ENCODE results near the gene SLC27A5. TPM values are rescaled to one million over a fixed set of nuclear protein-coding genes. Genes with fewer than 3 reads are reported as not detected.

SLC27A5 gene
- total and polyA plus RNA-seq, 4 donors: 7.9 to 19.0 (median 13.0) TPM

- Histone ChIP-seq H3K27ac (ENCODE audit: low read depth in 1 of 2, low read length in 1 of 2) (no peak overlapping the region), H3K36me3 (ENCODE audit: control insufficient read depth in 4 of 4, insufficient read depth in 4 of 4, low read length in 4 of 4) (peaks cover 13 to 61% (median 54%) of the 10 kb centered on the region in 4 donors), H3K4me1 (ENCODE audit: control insufficient read depth in 5 of 5, insufficient read depth in 5 of 5, low read length in 5 of 5) (peaks cover 6 to 16% (median 10%) of the 10 kb centered on the region in 5 donors), H3K9me3 (ENCODE audit: control insufficient read depth in 4 of 4, insufficient read depth in 3 of 4, low read length in 3 of 4) (peaks cover 0 to 2% (median 0%) of the 10 kb centered on the region in 4 donors), H3K27me3 (ENCODE audit: control insufficient read depth in 3 of 3, insufficient read depth in 3 of 3, low read length in 2 of 3) (no peaks in the 10 kb centered on the region), H3K4me3 (no peak overlapping the region), H3K9ac (ENCODE audit: insufficient read depth in 1 of 2, low read length in 2 of 2) (no peak overlapping the region)
- 93 to 95% methylated on average over 18 of the region's 18 CpGs for WGBS, 2 donors
- TF ChIP-seq, protein P1, sequence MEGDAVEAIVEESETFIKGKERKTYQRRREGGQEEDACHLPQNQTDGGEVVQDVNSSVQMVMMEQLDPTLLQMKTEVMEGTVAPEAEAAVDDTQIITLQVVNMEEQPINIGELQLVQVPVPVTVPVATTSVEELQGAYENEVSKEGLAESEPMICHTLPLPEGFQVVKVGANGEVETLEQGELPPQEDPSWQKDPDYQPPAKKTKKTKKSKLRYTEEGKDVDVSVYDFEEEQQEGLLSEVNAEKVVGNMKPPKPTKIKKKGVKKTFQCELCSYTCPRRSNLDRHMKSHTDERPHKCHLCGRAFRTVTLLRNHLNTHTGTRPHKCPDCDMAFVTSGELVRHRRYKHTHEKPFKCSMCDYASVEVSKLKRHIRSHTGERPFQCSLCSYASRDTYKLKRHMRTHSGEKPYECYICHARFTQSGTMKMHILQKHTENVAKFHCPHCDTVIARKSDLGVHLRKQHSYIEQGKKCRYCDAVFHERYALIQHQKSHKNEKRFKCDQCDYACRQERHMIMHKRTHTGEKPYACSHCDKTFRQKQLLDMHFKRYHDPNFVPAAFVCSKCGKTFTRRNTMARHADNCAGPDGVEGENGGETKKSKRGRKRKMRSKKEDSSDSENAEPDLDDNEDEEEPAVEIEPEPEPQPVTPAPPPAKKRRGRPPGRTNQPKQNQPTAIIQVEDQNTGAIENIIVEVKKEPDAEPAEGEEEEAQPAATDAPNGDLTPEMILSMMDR (IDR thresholded peaks at IDR 0.05; ENCODE audit: control extremely low read depth, extremely low read depth): no peak
- no peak for ATAC-seq (ENCODE audit: insufficient read depth, low FRiP score)
- no peak for DNase-seq
Measured at GRCh38 chr19:58547323-58548312, 35.8 kb upstream of the SLC27A5 start.

DNA sequence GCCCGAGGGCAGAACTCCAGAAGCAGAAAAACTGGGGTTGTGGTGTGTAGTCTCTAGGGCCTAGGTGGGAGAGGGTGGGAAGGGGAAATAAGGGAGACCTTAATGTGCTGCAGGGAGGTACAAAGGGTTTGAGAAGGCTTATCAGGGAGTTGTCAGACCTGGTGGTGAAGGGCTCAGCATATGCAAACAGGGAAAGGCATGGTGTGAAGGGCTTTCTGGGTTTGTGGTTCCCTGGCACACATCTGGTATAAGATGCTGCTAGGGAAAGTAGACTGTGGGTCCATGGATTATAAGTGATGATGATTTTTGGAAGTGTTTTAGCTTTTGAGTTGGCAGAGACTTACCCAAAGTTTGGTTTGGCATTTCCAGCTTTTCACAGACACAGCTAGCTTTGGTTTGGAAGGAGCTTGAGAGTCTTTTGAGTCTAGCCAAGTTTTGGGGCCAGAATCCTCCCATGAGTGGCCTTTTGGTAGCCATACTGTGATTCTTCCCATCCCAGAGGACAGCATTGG lies 34.3 kb upstream of the SLC27A5 start:
- peaks cover 6 to 16% (median 10%) of the 10 kb centered on the region in 5 donors for H3K4me1 ChIP-seq (ENCODE audit: control insufficient read depth in 5 of 5, insufficient read depth in 5 of 5, low read length in 5 of 5)
- DNase-seq (no peak), ATAC-seq (ENCODE audit: insufficient read depth, low FRiP score) (no peak)
- WGBS, 2 donors: 16 to 44% methylated on average over 1 of the region's 1 CpG
- peak overlapping the region in 1 of 2 donors; percentile 81 for H3K9ac ChIP-seq (ENCODE audit: insufficient read depth in 1 of 2, low read length in 2 of 2)
- TF ChIP-seq, protein P1 (IDR thresholded peaks at IDR 0.05; ENCODE audit: control extremely low read depth, extremely low read depth): no peak
- peaks cover 0 to 2% (median 0%) of the 10 kb centered on the region in 3 donors for H3K27me3 ChIP-seq (ENCODE audit: control insufficient read depth in 3 of 3, insufficient read depth in 3 of 3, low read length in 2 of 3)
- peak overlapping the region; percentile 90 for H3K4me3 ChIP-seq
- H3K27ac ChIP-seq (ENCODE audit: low read depth in 1 of 2, low read length in 1 of 2): no peak overlapping the region
- peaks cover 13 to 47% (median 43%) of the 10 kb centered on the region in 4 donors for H3K36me3 ChIP-seq (ENCODE audit: control insufficient read depth in 4 of 4, insufficient read depth in 4 of 4, low read length in 4 of 4)
- H3K9me3 ChIP-seq (ENCODE audit: control insufficient read depth in 4 of 4, insufficient read depth in 3 of 4, low read length in 3 of 4): peaks cover 0 to 2% (median 0%) of the 10 kb centered on the region in 4 donors

DNA sequence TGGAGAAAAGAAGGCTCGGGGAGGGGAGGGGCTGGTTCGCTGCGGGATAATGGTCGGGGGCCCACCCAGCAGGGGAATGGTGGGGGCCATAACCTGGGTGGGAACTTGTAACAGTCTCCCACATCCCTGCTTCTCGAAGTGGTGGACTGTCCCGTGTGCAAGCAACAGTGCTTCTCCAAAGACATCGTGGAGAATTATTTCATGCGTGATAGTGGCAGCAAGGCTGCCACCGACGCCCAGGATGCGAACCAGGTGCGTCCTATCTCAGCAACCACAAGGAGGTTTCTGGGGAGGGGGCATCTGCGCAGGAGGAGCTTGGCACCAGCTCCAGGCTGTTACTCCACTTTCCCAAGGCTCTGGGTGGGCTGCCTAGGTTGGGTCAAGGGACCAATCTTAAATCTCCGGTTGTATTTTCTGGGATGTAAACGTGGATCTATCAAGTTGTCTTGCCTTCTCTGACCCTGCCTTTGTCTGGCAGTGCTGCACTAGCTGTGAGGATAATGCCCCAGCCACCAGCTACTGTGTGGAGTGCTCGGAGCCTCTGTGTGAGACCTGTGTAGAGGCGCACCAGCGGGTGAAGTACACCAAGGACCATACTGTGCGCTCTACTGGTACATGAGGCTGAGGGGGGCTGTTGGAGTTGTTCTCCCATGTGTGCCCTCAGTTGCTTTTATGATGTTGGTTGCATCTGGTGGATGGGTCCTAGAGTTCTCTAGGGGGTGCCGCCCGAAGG lies 33.7 kb upstream of the SLC27A5 start:
- H3K27me3 ChIP-seq (ENCODE audit: control insufficient read depth in 3 of 3, insufficient read depth in 3 of 3, low read length in 2 of 3): peaks cover 0 to 2% (median 0%) of the 10 kb centered on the region in 3 donors
- H3K9me3 ChIP-seq (ENCODE audit: control insufficient read depth in 4 of 4, insufficient read depth in 3 of 4, low read length in 3 of 4): peaks cover 0 to 2% (median 0%) of the 10 kb centered on the region in 4 donors
- ATAC-seq (ENCODE audit: insufficient read depth, low FRiP score) (no peak), DNase-seq (no peak)
- peak overlapping the region; percentile 49 to 81 for H3K9ac ChIP-seq (ENCODE audit: insufficient read depth in 1 of 2, low read length in 2 of 2)
- peak overlapping the region in 1 of 2 donors; percentile 20 for H3K27ac ChIP-seq (ENCODE audit: low read depth in 1 of 2, low read length in 1 of 2)
- H3K4me3 ChIP-seq: peak overlapping the region; percentile 90
- WGBS, 2 donors: 10% methylated on average over 21 of the region's 21 CpGs
- TF ChIP-seq, protein P1 (IDR thresholded peaks at IDR 0.05; ENCODE audit: control extremely low read depth, extremely low read depth): no peak
- H3K4me1 ChIP-seq (ENCODE audit: control insufficient read depth in 5 of 5, insufficient read depth in 5 of 5, low read length in 5 of 5): peaks cover 6 to 16% (median 10%) of the 10 kb centered on the region in 5 donors
- peaks cover 13 to 41% (median 38%) of the 10 kb centered on the region in 4 donors for H3K36me3 ChIP-seq (ENCODE audit: control insufficient read depth in 4 of 4, insufficient read depth in 4 of 4, low read length in 4 of 4)
